CD4-positive, alpha-beta memory T cell (primary cell): Measurements from ENCODE around the gene TRAPPC3. TPM values are rescaled to one million over a fixed set of nuclear protein-coding genes. Genes with fewer than 3 reads are reported as not detected.

Experiments
- CTCF ChIA-PET: fragments of 350-600 bp; sonication (Branson Sonifier 250); formaldehyde crosslinking; loops from one replicate; lab custom pipeline; 2021; ENCODE audit warnings: inconsistent platforms; ENCODE audit not compliant: partially characterized antibody; lab: Charles Lee
- POLR2A ChIA-PET: fragments of 350-600 bp; sonication (Branson Sonifier 250); formaldehyde crosslinking; loops from one replicate; lab custom pipeline; 2021; ENCODE audit not compliant: partially characterized antibody; lab: Charles Lee
- DNase-seq, 5 donors: peaks; one replicate each; pipeline versions ENCODE4 v3.0.0 to v3.0.0-alpha.2; 2020 to 2022; ENCODE audit warnings: mixed read lengths in 1 of 5
- H3K27ac ChIP-seq: one replicate; pipeline ENCODE4 v1.7.0; 2013; ENCODE audit warnings: low read depth, low read length
- H3K27me3 ChIP-seq: 2 replicates; pipeline ENCODE4 v1.7.0; 2013; ENCODE audit warnings: mild to moderate bottlenecking, low read length, moderate library complexity; ENCODE audit not compliant: insufficient read depth
- H3K36me3 ChIP-seq: 2 replicates; pipeline ENCODE4 v1.7.0; 2013; ENCODE audit warnings: mild to moderate bottlenecking, low read length, moderate library complexity; ENCODE audit not compliant: insufficient read depth
- H3K4me1 ChIP-seq: 2 replicates; pipeline ENCODE4 v1.7.0; 2013; ENCODE audit warnings: mild to moderate bottlenecking, low read length, moderate library complexity; ENCODE audit not compliant: insufficient read depth
- H3K4me3 ChIP-seq, 2 donors: one replicate each; pipeline ENCODE4 v1.7.0; 2013; ENCODE audit warnings: low read length in 2 of 2, mild to moderate bottlenecking in 1 of 2
- H3K9me3 ChIP-seq, 2 donors: one replicate each; pipeline ENCODE4 v1.7.0; 2013; ENCODE audit warnings: low read length in 2 of 2, control low read depth in 1 of 2; ENCODE audit not compliant: control insufficient read depth in 1 of 2
- H3K27ac Mint-ChIP-seq, 7 donors: one replicate each; pipeline ENCODE4 v1.8.0; 2020 to 2021; ENCODE audit warnings: mixed read lengths in 7 of 7, mild to moderate bottlenecking in 6 of 7, inconsistent platforms in 3 of 7, moderate library complexity in 3 of 7
- H3K27me3 Mint-ChIP-seq, 2 donors: one replicate each; pipeline ENCODE4 v1.8.0; 2020 to 2021; ENCODE audit warnings: mixed read lengths in 2 of 2
- H3K36me3 Mint-ChIP-seq, 2 donors: one replicate each; pipeline ENCODE4 v1.8.0; 2020 to 2021; ENCODE audit warnings: mixed read lengths in 2 of 2, inconsistent platforms in 1 of 2, mild to moderate bottlenecking in 1 of 2
- H3K4me1 Mint-ChIP-seq, 4 donors: one replicate each; pipeline ENCODE4 v1.8.0; 2020 to 2021; ENCODE audit warnings: mixed read lengths in 4 of 4, mild to moderate bottlenecking in 1 of 4
- H3K4me3 Mint-ChIP-seq, 8 donors: one replicate each; pipeline ENCODE4 v1.8.0; 2020 to 2021; ENCODE audit warnings: mixed read lengths in 8 of 8, mild to moderate bottlenecking in 7 of 8, moderate library complexity in 6 of 8, inconsistent platforms in 3 of 8
- H3K9me3 Mint-ChIP-seq, 8 donors: one replicate each; pipeline ENCODE4 v1.8.0; 2020 to 2021; ENCODE audit warnings: mixed read lengths in 8 of 8, mild to moderate bottlenecking in 5 of 8, inconsistent platforms in 3 of 8, moderate library complexity in 1 of 8
- intact Hi-C: fragments of 100-400 bp; cut with micrococcal nuclease; formaldehyde crosslinking; loops from one replicate; pipeline ENCODE4 v1.15.1; 2023
- polyA plus RNA-seq, 2 donors: library from polyadenylated mRNA; unstranded; fragments of 300-500 nt; fragmentation: Illumina TruSeq; gene quantifications; one replicate each; pipeline ENCODE4 v1.2.3, GENCODE V29; 2021
- total RNA-seq, 2 experiments: library from RNA; stranded (reverse); gene quantifications; one replicate each; pipeline ENCODE4 v1.2.3, GENCODE V29; 2021

TRAPPC3 gene
- total and polyA plus RNA-seq, 4 experiments from 2014 or later = 51.8 to 190 (median 81.8) TPM

GRCh38 chr1:36112823-36113222 lies 36.5 kb downstream of the TRAPPC3 start:
- no peaks in the 10 kb centered on the region for H3K36me3 Mint-ChIP-seq
- DNase-seq = no peak
- H3K4me1 Mint-ChIP-seq = peaks cover 7 to 26% (median 15%) of the 10 kb centered on the region in 4 donors
- Histone ChIP-seq H3K9me3 (no peaks in the 10 kb centered on the region), H3K27me3 (no peaks in the 10 kb centered on the region), H3K4me1 (peaks cover 12% of the 10 kb centered on the region), H3K4me3 (no peak overlapping the region), H3K36me3 (no peaks in the 10 kb centered on the region), H3K27ac (no peak overlapping the region)
- intact Hi-C loops = no loop called here
- no peaks in the 10 kb centered on the region for H3K9me3 Mint-ChIP-seq
- no peak overlapping the region for H3K27ac Mint-ChIP-seq
- H3K4me3 Mint-ChIP-seq = no peak overlapping the region
- ChIA-PET CTCF (no interaction called here), POLR2A (no interaction called here)
- peaks cover 0 to 2% of the 10 kb centered on the region in 2 donors for H3K27me3 Mint-ChIP-seq

GRCh38 chr1:36111151-36111550 lies 38.1 kb downstream of the TRAPPC3 start:
- Histone ChIP-seq H3K36me3 (no peaks in the 10 kb centered on the region), H3K4me1 (peaks cover 12% of the 10 kb centered on the region), H3K27me3 (no peaks in the 10 kb centered on the region), H3K9me3 (no peaks in the 10 kb centered on the region), H3K27ac (no peak overlapping the region), H3K4me3 (no peak overlapping the region)
- intact Hi-C loops = no loop called here
- no peaks in the 10 kb centered on the region for H3K36me3 Mint-ChIP-seq
- peaks cover 7 to 27% (median 15%) of the 10 kb centered on the region in 4 donors for H3K4me1 Mint-ChIP-seq
- H3K9me3 Mint-ChIP-seq = no peaks in the 10 kb centered on the region
- DNase-seq = no peak
- ChIA-PET POLR2A (interaction anchor here (0.7 kb wide), 1 partner anchor 125 kb away, joined by 3 read pairs; no protein-coding TSS in a partner anchor), CTCF (no interaction called here)
- no peaks in the 10 kb centered on the region for H3K27me3 Mint-ChIP-seq
- H3K4me3 Mint-ChIP-seq = no peak overlapping the region
- H3K27ac Mint-ChIP-seq = peak overlapping the region in 1 of 7 donors; percentile 18

DNA sequence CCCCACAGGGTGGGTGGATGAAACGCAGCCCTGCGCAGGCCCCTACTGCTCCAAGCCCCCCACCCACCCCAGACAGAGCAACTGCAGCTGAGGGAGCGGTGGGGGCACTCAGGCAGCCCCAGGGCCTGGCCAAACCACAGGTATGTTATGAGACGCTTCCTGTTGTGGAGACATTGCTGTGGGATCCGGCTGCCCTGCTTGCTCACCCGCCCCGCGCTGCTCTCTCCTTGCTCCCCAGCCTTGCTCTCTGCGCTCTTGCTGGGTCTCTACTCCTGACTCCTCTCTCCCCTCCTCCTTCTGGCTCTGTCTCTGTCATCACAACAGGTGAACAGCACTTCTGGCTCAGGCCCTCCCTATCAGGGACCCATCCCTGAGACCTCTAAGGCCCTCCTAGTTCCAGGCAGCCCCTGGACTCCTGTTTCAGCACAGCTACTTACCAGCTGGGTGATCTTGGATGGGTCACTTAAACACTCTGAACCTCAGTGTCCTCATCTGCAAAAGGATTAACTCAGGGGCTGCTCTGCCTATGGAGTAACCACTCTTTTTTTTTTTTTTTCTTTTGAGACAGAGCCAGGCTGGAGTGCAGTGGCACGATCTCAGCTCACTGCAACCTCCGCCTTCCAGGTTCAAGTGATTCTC lies 40.1 kb downstream of the TRAPPC3 start:
- Mint-ChIP-seq H3K4me3 (peak overlapping the region in 5 of 8 donors; percentile 4 to 74 (median 56)), H3K27ac (peak overlapping the region in 5 of 7 donors; percentile 78 to 96 (median 88)), H3K4me1 (peaks cover 7 to 27% (median 15%) of the 10 kb centered on the region in 4 donors), H3K27me3 (no peaks in the 10 kb centered on the region), H3K36me3 (no peaks in the 10 kb centered on the region), H3K9me3 (no peaks in the 10 kb centered on the region)
- Histone ChIP-seq H3K36me3 (no peaks in the 10 kb centered on the region), H3K9me3 (no peaks in the 10 kb centered on the region), H3K4me3 (no peak overlapping the region), H3K4me1 (peaks cover 12% of the 10 kb centered on the region), H3K27ac (no peak overlapping the region), H3K27me3 (no peaks in the 10 kb centered on the region)
- intact Hi-C loops = no loop called here
- ChIA-PET POLR2A (interaction anchor here (0.7 to 1.5 kb wide), 5 partner anchors 26 to 178 kb away, joined by 3 to 7 read pairs (median 3); partner anchors contain the start of genes AGO3 and MAP7D1), CTCF (interaction anchor here (1.2 to 1.7 kb wide), 2 partner anchors 9 to 26 kb away, joined by 3 to 7 read pairs; no protein-coding TSS in a partner anchor)
- peak; percentile 33 to 57 (median 42) for DNase-seq

GRCh38 chr1:36108314-36108713 lies 41.0 kb downstream of the TRAPPC3 start:
- peak overlapping the region in 2 of 7 donors; percentile 52 to 61 for H3K27ac Mint-ChIP-seq
- no peak overlapping the region for H3K4me3 Mint-ChIP-seq
- peaks cover 7 to 27% (median 15%) of the 10 kb centered on the region in 4 donors for H3K4me1 Mint-ChIP-seq
- no peaks in the 10 kb centered on the region for H3K9me3 ChIP-seq
- H3K36me3 ChIP-seq = no peaks in the 10 kb centered on the region
- no peak overlapping the region for H3K4me3 ChIP-seq
- H3K27ac ChIP-seq = no peak overlapping the region
- intact Hi-C loops = no loop called here
- H3K9me3 Mint-ChIP-seq = no peaks in the 10 kb centered on the region
- no peaks in the 10 kb centered on the region for H3K27me3 Mint-ChIP-seq
- ChIA-PET CTCF (interaction anchor here (1.2 to 2.0 kb wide), 2 partner anchors 12 to 27 kb away, joined by 3 to 4 read pairs; no protein-coding TSS in a partner anchor), POLR2A (interaction anchor here (0.7 to 1.5 kb wide), 3 partner anchors 27 to 53 kb away, joined by 3 to 7 read pairs (median 3); no protein-coding TSS in a partner anchor)
- H3K36me3 Mint-ChIP-seq = no peaks in the 10 kb centered on the region
- H3K4me1 ChIP-seq = peaks cover 12% of the 10 kb centered on the region
- no peaks in the 10 kb centered on the region for H3K27me3 ChIP-seq
- DNase-seq = no peak

GRCh38 chr1:36107394-36107793 lies 41.9 kb downstream of the TRAPPC3 start:
- H3K4me1 ChIP-seq = peaks cover 12% of the 10 kb centered on the region
- no peak overlapping the region for H3K4me3 ChIP-seq
- Mint-ChIP-seq H3K27ac (no peak overlapping the region), H3K4me3 (peak overlapping the region in 1 of 8 donors; percentile 39), H3K27me3 (no peaks in the 10 kb centered on the region), H3K4me1 (peaks cover 7 to 27% (median 14%) of the 10 kb centered on the region in 4 donors), H3K36me3 (no peaks in the 10 kb centered on the region), H3K9me3 (no peaks in the 10 kb centered on the region)
- no peaks in the 10 kb centered on the region for H3K36me3 ChIP-seq
- POLR2A ChIA-PET = no interaction called here
- H3K27ac ChIP-seq = no peak overlapping the region
- no peaks in the 10 kb centered on the region for H3K9me3 ChIP-seq
- H3K27me3 ChIP-seq = no peaks in the 10 kb centered on the region
- no peak for DNase-seq
- CTCF ChIA-PET = interaction anchor here (1.5 to 2.0 kb wide), 2 partner anchors 11 to 178 kb away, joined by 3 to 4 read pairs; no protein-coding TSS in a partner anchor
- intact Hi-C loops = no loop called here

- Mint-ChIP-seq H3K4me3 (no peak overlapping the region), H3K27ac (no peak overlapping the region), H3K4me1 (peaks cover 6 to 23% (median 14%) of the 10 kb centered on the region in 4 donors), H3K27me3 (no peaks in the 10 kb centered on the region), H3K9me3 (no peaks in the 10 kb centered on the region), H3K36me3 (no peaks in the 10 kb centered on the region)
- Histone ChIP-seq H3K27me3 (no peaks in the 10 kb centered on the region), H3K36me3 (no peaks in the 10 kb centered on the region), H3K27ac (no peak overlapping the region), H3K4me3 (no peak overlapping the region), H3K9me3 (no peaks in the 10 kb centered on the region), H3K4me1 (peaks cover 12% of the 10 kb centered on the region)
- ChIA-PET POLR2A (no interaction called here), CTCF (interaction anchor here (1.5 kb wide), 1 partner anchor 180 kb away, joined by 3 read pairs; no protein-coding TSS in a partner anchor)
- DNase-seq = no peak
- intact Hi-C loops = no loop called here
Measured at GRCh38 chr1:36106269-36106668, 43.0 kb downstream of the TRAPPC3 start.

DNA sequence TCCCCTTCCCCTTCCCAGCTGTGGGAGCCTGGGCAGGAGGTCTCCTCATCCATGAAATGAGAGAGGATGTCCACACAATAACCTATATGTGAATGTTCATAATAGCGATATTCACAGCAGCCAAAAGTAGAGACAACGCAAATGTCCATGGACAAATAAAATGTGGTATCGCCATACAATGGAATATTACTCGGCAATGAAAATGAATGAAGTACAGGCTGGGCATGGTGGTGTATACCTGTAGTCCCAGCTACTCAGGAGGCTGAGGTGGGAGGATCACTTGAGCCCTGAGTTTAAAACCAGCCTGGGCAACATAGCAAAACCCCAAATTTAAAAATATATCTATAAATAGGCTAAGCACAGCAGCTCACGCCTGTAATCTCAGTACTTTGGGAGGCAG lies 47.7 kb downstream of the TRAPPC3 start:
- ChIA-PET POLR2A (no interaction called here), CTCF (interaction anchor here (0.7 to 3.7 kb wide), 6 partner anchors 9 to 186 kb away, joined by 3 to 33 read pairs (median 18); partner anchors contain the start of gene TRAPPC3)
- Mint-ChIP-seq H3K9me3 (no peaks in the 10 kb centered on the region), H3K27me3 (no peaks in the 10 kb centered on the region), H3K36me3 (peaks cover 0 to 2% of the 10 kb centered on the region in 2 donors), H3K4me3 (no peak overlapping the region), H3K27ac (peak overlapping the region in 1 of 7 donors; percentile 42), H3K4me1 (peaks cover 0 to 4% (median under 1%) of the 10 kb centered on the region in 4 donors)
- Histone ChIP-seq H3K27ac (no peak overlapping the region), H3K4me1 (no peaks in the 10 kb centered on the region), H3K9me3 (no peaks in the 10 kb centered on the region), H3K4me3 (no peak overlapping the region), H3K27me3 (no peaks in the 10 kb centered on the region), H3K36me3 (no peaks in the 10 kb centered on the region)
- intact Hi-C loops = no loop called here
- DNase-seq = no peak
